GM13976 (cell line): ENCODE measurements around the gene SMIM13.

ENCODE experiments used
- DNase-seq: peaks from one replicate; pipeline ENCODE4 v3.0.0; 2012; ENCODE audit warnings: low spot score
- CTCF ChIP-seq: IDR thresholded peaks from 2 replicates; pipeline ENCODE4 v1.5.1; 2012; ENCODE audit warnings: borderline replicate concordance, mild to moderate bottlenecking; ENCODE audit not compliant: insufficient read depth; ENCODE audit errors: extremely low read depth, missing control alignments, control extremely low read depth
- in situ Hi-C: fragments of 300-500 bp; cut with MboI; formaldehyde crosslinking; loops from one replicate; pipeline ENCODE4 v1.12.0; 2022; ENCODE audit warnings: low sequenced_read_pairs, mixed read lengths, inconsistent platforms; ENCODE audit not compliant: unreplicated experiment

The SMIM13 gene

GRCh38 chr6:11065436-11066202 lies 28.0 kb upstream of the SMIM13 start:
- in situ Hi-C loops, result loop anchor here (10.0 to 25.0 kb wide), 2 partner anchors 111 to 578 kb away; no protein-coding TSS in a partner anchor

GRCh38 chr6:11066505-11067347 lies 26.9 kb upstream of the SMIM13 start:
- in situ Hi-C loops, result loop anchor here (10.0 to 25.0 kb wide), 2 partner anchors 112 to 579 kb away; no protein-coding TSS in a partner anchor
- TF ChIP-seq CTCF, result no peak
- no peak for DNase-seq

More at GRCh38 chr6:11065436-11066202, 28.0 kb upstream of the SMIM13 start:
- no peak for DNase-seq
- TF ChIP-seq CTCF, result no peak

GRCh38 chr6:11067348-11067747 lies 26.3 kb upstream of the SMIM13 start:
- TF ChIP-seq CTCF, result no peak
- DNase-seq, result no peak
- in situ Hi-C loops, result loop anchor here (10.0 to 25.0 kb wide), 2 partner anchors 113 to 580 kb away; no protein-coding TSS in a partner anchor

- DNase-seq, result no peak
- in situ Hi-C loops, result loop anchor here (10.0 to 25.0 kb wide), 2 partner anchors 115 to 582 kb away; no protein-coding TSS in a partner anchor
- no peak for TF ChIP-seq CTCF
These were observed 23.9 kb upstream of the SMIM13 start for GRCh38 chr6:11069760-11070159.

- no peak for DNase-seq
- in situ Hi-C loops, result loop anchor here (25.0 kb wide), 1 partner anchor 585 kb away; no protein-coding TSS in a partner anchor
These were observed 21.5 kb upstream of the SMIM13 start for GRCh38 chr6:11072101-11072500.

More at GRCh38 chr6:11072101-11072500, 21.5 kb upstream of the SMIM13 start:
- TF ChIP-seq CTCF, result no peak
